Uterus (tissue), 2 donors: ENCODE results near the gene ENHO.

Experiments used
- CTCF ChIP-seq, 4 experiments: fragments of 200-600 bp in 2 of 4; fragments of 450-650 bp in 2 of 4; sonication (generic) in 2 of 4; IDR thresholded peaks; one replicate each; pipeline ENCODE4 v1.5.1; 2016 to 2019; ENCODE audit warnings: antibody characterized with exemption in 4 of 4, mild to moderate bottlenecking in 2 of 4, moderate library complexity in 1 of 4
- POLR2A ChIP-seq, 2 donors: fragments of 450-650 bp; IDR thresholded peaks; one replicate each; pipeline ENCODE4 v1.6.1; 2016; ENCODE audit warnings: antibody characterized with exemption in 2 of 2, mild to moderate bottlenecking in 1 of 2, moderate library complexity in 1 of 2

GRCh38 chr9:34508463-34508862 lies 14.3 kb downstream of the ENHO start:
- no peak for TF ChIP-seq POLR2A (IDR thresholded peaks at IDR 0.05)
- TF ChIP-seq CTCF (IDR thresholded peaks at IDR 0.05), result no peak
